GM21717 (cell line): ENCODE data around the gene NT5M.

Experiments
- ATAC-seq: cut with Tn5 transposase; IDR thresholded peaks from one replicate; pipeline ENCODE4 v1.9.1; 2021; ENCODE audit warnings: mild to moderate bottlenecking, moderate library complexity; ENCODE audit not compliant: unreplicated experiment

Gene NT5M

DNA sequence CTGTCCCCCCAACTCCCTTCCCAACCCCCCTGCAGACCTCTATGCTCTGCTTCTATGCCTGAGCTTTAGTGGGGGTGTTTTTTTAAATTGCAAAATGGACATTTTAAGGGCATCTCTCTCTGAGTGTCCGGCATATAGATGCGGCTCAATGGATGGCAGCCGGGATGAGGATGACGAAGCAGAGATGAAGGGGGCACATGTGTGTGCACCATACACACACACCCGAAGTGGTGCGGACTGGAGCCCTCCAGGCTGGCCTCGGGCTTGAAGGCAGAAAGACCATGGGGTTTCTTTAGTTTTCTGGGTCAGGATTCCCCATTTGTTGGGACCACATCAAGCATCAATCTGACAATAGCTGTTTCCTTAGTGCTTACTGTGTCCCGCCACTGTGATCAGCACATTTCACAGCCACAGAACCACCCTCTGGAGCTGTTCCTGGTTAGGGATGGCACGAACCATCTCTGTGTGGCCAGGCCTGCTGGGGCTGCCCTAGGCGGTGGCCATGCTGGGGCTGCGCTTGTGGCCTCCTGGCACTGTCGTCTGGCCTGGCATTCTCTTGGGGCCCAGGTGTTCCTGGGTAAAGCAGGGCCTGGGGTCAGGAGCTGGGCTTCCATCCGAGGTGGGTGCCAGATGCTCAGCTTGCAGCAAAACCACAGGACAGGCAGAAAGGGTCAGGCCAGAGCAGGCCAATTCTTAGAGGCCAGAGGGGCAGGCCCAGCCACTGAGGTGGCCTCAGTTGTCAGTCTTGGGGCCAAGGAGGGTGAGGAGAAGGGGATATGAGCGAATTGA lies 49.9 kb downstream of the NT5M start:
- no peak for ATAC-seq

DNA sequence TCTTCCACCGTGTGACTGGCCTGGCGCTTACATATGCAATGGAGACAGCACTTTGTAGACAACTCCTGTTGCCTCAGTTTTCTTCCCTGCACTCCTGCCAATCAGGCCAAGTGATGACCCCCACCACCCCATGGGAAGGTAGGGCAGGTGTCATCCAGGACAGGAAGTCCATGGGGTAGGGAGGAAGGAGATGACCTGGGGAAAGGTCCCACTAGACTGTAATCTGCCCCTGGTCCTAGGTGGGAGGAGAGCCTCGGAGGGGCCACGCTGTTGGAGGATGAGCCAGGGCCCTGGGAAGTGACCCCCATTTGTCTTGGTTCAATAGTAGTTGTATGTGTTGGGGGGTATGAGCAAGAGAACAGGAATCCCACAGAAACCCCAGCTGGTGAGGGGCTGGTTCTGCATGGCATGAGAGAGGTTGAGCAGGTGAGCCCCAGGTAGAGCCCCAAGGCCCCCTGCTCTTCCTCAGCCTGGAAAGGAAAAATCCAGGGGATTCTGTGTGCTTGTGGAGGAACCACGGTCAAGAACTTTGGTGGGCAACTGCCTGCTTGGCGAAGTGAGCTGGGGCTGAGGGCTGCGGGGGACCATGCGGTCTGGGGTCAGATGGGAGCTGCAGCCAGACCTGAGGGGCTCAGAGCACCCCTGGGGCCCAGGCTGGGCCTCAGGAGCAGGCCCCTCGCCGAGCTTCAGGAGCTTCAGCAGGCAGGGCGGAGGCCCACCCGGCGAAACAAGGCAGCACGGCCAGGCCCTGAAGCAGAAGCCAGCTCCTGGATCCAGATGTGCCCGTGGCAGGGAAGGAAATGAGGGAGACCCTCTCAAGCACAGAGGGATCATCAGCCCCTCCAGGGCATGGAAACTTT lies 50.7 kb downstream of the NT5M start:
- no peak for ATAC-seq

DNA sequence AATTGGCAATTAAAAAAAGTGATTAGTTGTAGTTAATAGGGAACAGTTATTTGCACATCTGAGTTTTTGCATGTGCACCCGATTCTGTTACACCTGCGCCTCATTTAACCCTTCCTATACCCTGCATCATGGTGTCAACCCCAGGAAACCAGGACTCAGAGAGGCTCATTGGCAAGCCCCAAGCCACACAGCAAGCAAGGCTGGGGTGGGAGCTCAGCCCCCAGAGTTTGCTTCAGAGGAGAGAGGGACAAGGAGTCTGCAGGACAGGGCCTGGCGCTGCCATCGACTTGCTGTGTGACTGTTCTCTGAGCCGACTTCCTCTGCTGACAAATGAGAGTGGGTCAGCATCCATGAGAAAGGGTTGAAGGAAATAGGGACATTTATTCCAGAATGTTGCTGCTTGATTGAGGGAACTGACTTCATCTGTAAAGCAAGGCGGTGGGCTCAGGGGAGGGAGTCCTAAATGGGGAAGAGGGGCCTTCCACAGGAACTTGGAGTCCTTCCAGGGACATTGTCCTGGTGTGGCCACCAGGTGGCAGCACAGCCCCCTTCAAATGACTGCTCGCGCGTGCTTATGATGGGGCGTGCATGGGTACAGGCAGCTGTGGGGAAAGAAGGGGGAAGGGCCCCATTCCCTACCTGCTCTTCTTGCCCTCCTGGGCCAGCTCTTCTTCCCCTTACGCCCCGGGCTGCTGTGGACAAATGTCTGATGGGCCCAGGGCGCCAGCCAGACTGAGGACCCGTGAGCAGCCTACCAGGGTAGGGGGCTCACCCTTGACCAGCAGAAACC lies 51.6 kb downstream of the NT5M start:
- ATAC-seq, result no peak

- ATAC-seq, result no peak
Measured at GRCh38 chr17:17355426-17355825, 52.3 kb downstream of the NT5M start.

GRCh38 chr17:17356149-17356930 lies 53.2 kb downstream of the NT5M start:
- no peak for ATAC-seq

- no peak for ATAC-seq
Measured at GRCh38 chr17:17356931-17357270, 53.7 kb downstream of the NT5M start.

- ATAC-seq, result no peak
Measured at GRCh38 chr17:17358060-17358751, 55.0 kb downstream of the NT5M start.

GRCh38 chr17:17358866-17359265 lies 55.7 kb downstream of the NT5M start:
- no peak for ATAC-seq

DNA sequence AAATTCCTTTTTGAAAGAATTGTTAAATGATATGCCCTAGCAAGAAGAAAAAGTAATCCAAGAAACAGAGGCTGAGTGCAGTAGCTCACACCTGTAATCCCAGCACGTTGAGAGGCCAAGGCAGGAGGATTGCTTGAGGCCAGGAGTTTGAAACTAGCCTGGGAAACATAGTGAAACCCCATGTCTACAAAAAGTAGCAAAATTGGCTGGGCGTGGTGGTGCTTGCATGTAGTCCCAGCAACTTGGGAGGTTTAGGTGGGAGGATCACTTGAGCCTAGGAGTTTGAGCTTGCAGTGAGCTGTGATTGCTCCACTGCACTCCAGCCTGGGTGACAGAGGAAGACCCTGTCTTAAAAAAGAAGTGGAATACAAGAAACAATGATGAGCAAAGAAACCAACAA lies 56.1 kb downstream of the NT5M start:
- ATAC-seq, result no peak

DNA sequence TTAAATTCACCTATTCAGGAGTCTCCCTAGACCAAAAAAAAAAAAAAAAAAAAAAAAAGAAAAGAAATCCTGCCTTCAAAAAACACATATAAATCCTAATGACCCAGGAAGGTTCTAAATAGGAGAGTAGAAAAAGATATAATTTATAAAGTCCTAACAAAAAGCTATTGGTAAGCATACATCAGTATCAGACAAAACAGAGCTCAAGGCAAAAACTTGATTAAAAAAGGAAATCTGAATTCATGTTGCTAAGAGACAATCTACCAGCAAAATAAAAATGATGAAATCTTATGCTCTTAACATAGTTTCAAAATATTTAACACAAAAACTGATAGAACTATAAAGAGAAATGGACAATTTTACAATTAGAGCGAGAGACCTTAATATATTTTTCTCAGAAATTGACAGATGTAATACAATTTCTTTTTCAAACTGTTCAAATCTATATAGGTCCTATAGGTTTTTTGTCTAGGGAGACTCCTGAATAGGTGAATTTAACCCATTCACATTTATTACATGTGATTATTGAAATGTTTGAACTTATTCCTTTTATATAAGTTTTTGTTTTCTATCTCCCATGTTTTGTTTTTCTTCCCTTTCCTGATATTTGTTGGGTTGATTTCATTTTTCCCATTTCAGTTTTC lies 57.0 kb downstream of the NT5M start:
- no peak for ATAC-seq

DNA sequence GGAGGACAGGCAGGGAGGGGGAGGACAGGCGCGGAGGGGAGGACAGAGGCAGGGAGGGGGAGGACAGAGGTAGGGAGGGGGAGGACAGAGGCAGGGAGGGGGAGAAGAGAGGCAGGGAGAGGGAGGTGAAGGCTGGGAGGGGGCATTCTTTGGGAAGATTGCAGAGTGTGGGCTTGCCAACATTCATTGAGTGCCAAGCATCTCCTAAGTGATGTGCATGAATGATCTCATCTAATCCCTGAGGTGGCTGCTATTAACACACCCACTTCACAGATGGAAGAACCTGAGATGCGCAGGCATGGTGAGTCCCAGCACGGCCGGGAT lies 58.3 kb downstream of the NT5M start:
- no peak for ATAC-seq

GRCh38 chr17:17361867-17362539 lies 58.8 kb downstream of the NT5M start:
- no peak for ATAC-seq

DNA sequence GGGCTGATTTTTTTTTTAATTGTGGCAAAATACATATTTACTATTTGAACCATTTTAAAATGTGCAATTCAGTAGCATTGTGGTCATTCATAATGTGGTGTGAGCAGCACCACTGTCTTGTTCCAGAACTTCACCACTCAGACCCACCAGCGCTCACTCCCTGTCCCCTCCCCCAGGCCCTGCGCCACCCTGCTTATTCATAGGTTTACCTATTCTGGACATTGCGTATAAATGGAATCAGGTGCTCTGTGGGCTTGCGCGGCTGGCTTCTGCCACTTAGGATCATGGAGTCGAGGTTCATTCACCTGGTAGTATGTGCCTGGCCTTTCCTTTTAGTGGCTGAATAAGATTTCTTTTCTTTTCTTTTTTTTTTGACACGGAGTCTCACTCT lies 59.4 kb downstream of the NT5M start:
- no peak for ATAC-seq

DNA sequence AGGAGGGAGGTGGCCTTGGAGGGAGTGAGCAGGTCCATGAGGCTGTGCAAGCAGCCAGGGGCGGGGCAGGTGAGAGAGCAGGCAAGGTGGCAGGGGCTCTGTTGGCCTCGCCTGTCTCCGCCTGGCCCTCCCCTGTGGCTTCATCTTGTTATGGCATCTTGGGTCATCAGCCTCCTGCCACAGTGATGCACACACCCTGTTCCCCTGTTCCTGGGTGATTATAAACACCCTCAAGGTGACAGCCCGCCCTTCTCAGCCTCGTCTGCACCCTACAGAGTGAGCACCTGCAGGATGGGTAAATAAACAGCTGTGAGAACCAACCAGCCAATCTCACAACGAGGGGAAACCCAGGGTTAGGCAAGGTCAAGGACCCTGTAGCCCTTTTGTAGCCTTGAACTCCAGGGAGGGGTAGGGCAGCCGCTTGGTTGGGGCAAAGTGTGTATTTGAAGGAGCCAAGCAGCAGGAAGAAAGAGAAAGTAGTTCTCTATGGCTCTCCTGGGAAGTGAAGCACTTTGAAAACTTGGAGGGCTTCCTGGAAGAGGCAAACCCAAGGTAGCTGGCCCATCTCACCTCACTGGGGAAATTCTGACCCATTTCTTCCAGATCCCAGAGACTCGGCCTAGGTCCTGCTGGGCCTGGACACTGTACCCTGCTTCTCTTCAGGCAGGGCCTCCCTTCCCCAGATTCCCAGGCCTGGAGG lies 60.6 kb downstream of the NT5M start:
- no peak for ATAC-seq

- no peak for ATAC-seq
Measured at GRCh38 chr17:17364338-17364667, 61.1 kb downstream of the NT5M start.

DNA sequence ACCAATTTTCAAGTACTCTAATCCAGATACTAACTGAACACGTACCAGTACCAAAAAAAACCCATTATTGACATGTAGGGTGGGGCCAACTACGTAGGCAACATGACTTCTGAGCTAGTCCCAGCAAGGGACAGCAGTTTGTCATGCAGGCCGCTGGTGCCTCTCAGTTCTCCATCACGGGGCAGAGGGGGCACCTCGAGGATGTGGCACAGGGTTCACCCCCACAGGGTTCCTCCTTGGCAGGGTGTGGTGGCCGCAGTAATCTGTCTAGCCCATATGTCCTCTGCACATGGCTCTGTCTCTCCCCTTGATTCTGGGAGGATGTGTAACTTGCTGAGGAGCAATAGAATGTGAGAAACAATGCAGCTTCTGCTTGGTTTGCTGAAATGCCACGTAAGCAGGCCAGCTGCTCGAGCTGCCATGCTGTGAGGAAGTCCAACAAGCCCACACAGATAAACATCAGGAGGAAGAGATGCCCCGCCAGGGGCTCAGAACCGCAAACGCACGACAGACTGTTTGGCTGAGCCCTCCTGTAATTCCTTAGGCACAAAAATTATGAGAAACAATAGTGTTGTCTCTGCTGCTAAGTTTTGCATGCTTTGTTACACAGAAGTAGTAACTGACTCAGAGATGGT lies 62.4 kb downstream of the NT5M start:
- no peak for ATAC-seq

- ATAC-seq, result no peak
Measured at GRCh38 chr17:17366235-17366634, 63.1 kb downstream of the NT5M start.
